ENCODE measurements around the gene ART5. TPM values are rescaled to one million over a fixed set of nuclear protein-coding genes. Genes with fewer than 3 reads are reported as not detected.
"Not testable (repeated sequence)": the region's sequence is repeated elsewhere in the genome, so short reads cannot be mapped to it uniquely, and the experiment has no call there.

Gene ART5
- polyA plus RNA-seq, 3 donors = 0.22 to 0.23 TPM; not detected in 1

- H3K27ac ChIP-seq (ENCODE audit: low read depth, low read length) = not testable (repeated sequence)
- WGBS, 3 donors = 74 to 79% (median 76%) methylated on average over 10 of the region's 10 CpGs
Measured at GRCh38 chr11:3600201-3600600, 41.6 kb downstream of the ART5 start.

GRCh38 chr11:3597743-3598142 lies 44.0 kb downstream of the ART5 start:
- WGBS, 3 donors = 90 to 91% (median 91%) methylated on average over 15 of the region's 15 CpGs
- not testable (repeated sequence) for H3K27ac ChIP-seq (ENCODE audit: low read depth, low read length)

- WGBS, 3 donors = 96% methylated on average over 24 of the region's 24 CpGs
- not testable (repeated sequence) for H3K27ac ChIP-seq (ENCODE audit: low read depth, low read length)
Measured at GRCh38 chr11:3591326-3591725, 50.5 kb downstream of the ART5 start.

GRCh38 chr11:3590193-3590592 lies 51.6 kb downstream of the ART5 start:
- WGBS, 3 donors = 44 to 73% (median 57%) methylated on average over 2 of the region's 2 CpGs
- not testable (repeated sequence) for H3K27ac ChIP-seq (ENCODE audit: low read depth, low read length)

- not testable (repeated sequence) for H3K27ac ChIP-seq (ENCODE audit: low read depth, low read length)
- 88 to 91% (median 89%) methylated on average over 11 of the region's 11 CpGs for WGBS, 3 donors
Measured at GRCh38 chr11:3588776-3589175, 53.0 kb downstream of the ART5 start.

Other genes starting within 250 kb of the ART5 start
- gene ART1, start 3.1 kb upstream of the ART5 start, polyA plus RNA-seq = not detected
- under 1 TPM; 0.11 to 0.73 (median 0.33) TPM for gene CHRNA10, start 29.4 kb upstream of the ART5 start, polyA plus RNA-seq
- gene NUP98, start 155.6 kb upstream of the ART5 start, polyA plus RNA-seq = 10 to 100 TPM; 17.9 to 52.7 (median 19.6) TPM
- gene PGAP2, start 166.6 kb upstream of the ART5 start, polyA plus RNA-seq = 10 to 100 TPM; 10.4 to 21.9 (median 11.5) TPM
- 10 to 100 TPM; 30.4 to 94.7 (median 88.8) TPM for gene RHOG, start 199.0 kb upstream of the ART5 start, polyA plus RNA-seq
- gene STIM1, start 213.7 kb upstream of the ART5 start, polyA plus RNA-seq = 10 to 100 TPM; 17.6 to 49.7 (median 40.0) TPM

Data from adipose tissue (tissue), 3 donors.